Activated naive CD4-positive, alpha-beta T cell treated with anti-CD3 and anti-CD28 coated beads, Interleukin-2, amount 10 ng/mL, durations not matched to agents 7 days and 5 days (primary cell): Measurements from ENCODE around the gene ZFC3H1.

ENCODE experiments used
- CTCF ChIA-PET: fragments of 350-600 bp; sonication (Branson Sonifier 250); formaldehyde crosslinking; loops from one replicate; lab custom pipeline; 2021; ENCODE audit warnings: antibody characterized with exemption; lab: Charles Lee
- DNase-seq: peaks from one replicate; pipeline ENCODE4 v3.0.0-alpha.2; 2020
- H3K27ac Mint-ChIP-seq: one replicate; pipeline ENCODE4 v1.8.0; 2021; ENCODE audit warnings: mild to moderate bottlenecking, moderate library complexity, mixed read lengths
- H3K27me3 Mint-ChIP-seq: one replicate; pipeline ENCODE4 v1.8.0; 2021; ENCODE audit warnings: mild to moderate bottlenecking, mixed read lengths
- H3K36me3 Mint-ChIP-seq: one replicate; pipeline ENCODE4 v1.8.0; 2021; ENCODE audit warnings: mixed read lengths
- H3K4me1 Mint-ChIP-seq: one replicate; pipeline ENCODE4 v1.8.0; 2021; ENCODE audit warnings: mixed read lengths
- H3K4me3 Mint-ChIP-seq: one replicate; pipeline ENCODE4 v1.8.0; 2021; ENCODE audit warnings: mild to moderate bottlenecking, moderate library complexity, mixed read lengths
- H3K9me3 Mint-ChIP-seq: one replicate; pipeline ENCODE4 v1.8.0; 2021; ENCODE audit warnings: mixed read lengths

ZFC3H1 gene

DNA sequence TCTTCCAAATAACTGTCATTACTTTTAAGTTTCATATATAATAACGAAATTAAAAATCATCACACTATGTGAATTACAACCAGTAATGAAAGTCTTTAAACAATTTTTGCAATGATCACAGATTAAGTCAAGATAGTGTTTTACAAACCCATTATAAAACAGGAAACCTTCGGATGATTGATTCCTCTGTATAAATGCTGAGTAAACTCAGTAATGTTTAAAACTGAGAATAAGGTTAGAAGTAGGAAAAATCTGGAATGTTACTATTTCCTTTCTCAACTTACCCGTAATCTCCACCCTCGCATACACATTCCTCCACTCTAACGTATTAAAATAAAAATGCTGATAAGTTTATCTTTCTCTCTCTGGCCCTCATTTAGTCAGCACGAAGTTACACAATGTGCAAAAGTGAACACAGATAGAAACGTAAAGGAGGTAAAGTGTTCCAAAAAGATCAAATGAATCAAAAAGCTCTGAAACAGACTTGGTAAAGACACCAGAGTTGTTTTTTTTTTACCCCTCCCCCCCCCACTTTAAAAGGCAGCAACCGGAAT lies 1.6 kb downstream of the ZFC3H1 start:
- peaks cover 56% of the 10 kb centered on the region for H3K4me1 Mint-ChIP-seq

DNA sequence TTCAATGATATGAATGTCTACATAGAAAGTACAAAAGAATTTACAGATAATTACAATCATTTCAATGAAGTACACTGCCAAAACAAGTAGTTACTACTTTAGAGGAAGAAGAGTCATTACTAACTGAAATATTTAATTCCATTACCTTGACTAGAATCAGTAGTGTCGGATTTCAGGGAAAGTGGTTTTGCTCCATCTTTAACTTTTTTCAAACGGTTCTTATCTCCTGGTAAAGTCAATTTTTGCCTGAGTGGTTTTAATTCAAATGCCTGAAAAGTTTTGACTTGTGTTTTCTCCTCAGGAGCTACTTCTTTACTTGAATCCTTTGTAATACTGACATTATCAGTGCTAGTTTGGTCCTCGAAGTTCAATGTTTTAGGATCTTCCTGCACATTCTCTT lies 6.9 kb downstream of the ZFC3H1 start:
- Mint-ChIP-seq H3K4me3 (no peak overlapping the region), H3K4me1 (peaks cover 50% of the 10 kb centered on the region), H3K27ac (no peak overlapping the region), H3K27me3 (no peaks in the 10 kb centered on the region), H3K9me3 (no peaks in the 10 kb centered on the region), H3K36me3 (peaks cover 28% of the 10 kb centered on the region)
- no peak for DNase-seq
- CTCF ChIA-PET = interaction anchor here (1.6 kb wide), 1 partner anchor 20 kb away, joined by 6 read pairs; no protein-coding TSS in a partner anchor

More for the DNA sequence above, 1.6 kb downstream of the ZFC3H1 start:
- Mint-ChIP-seq H3K27ac (peak overlapping the region; percentile 100), H3K9me3 (no peaks in the 10 kb centered on the region), H3K36me3 (peaks cover 50% of the 10 kb centered on the region), H3K27me3 (peaks cover 4% of the 10 kb centered on the region), H3K4me3 (peak overlapping the region; percentile 98)
- DNase-seq = no peak
- CTCF ChIA-PET = interaction anchor here (1.4 kb wide), 1 partner anchor 25 kb away, joined by 6 read pairs; no protein-coding TSS in a partner anchor

DNA sequence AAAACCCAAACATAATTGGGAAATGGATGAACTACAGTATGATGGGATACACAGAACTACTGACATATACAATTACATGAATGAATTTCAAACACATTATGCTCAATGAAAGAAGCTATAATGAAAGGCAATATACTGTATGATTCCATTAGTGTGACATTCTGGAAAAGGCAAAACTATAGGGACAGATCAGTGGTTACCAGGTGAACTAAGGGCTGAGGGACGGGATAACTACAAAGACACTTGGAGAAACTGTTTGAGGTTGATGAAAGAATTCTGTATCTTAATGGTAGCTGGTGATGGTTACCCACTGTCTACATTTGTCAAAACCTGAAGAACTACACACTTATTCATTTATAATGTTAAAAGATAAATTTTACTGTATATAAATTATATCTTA lies 7.7 kb downstream of the ZFC3H1 start:
- Mint-ChIP-seq H3K4me3 (peak overlapping the region; percentile 3), H3K4me1 (peaks cover 47% of the 10 kb centered on the region), H3K27me3 (no peaks in the 10 kb centered on the region), H3K36me3 (peaks cover 26% of the 10 kb centered on the region), H3K27ac (no peak overlapping the region), H3K9me3 (no peaks in the 10 kb centered on the region)
- CTCF ChIA-PET = interaction anchor here (1.6 kb wide), 1 partner anchor 19 kb away, joined by 6 read pairs; no protein-coding TSS in a partner anchor
- DNase-seq = no peak

DNA sequence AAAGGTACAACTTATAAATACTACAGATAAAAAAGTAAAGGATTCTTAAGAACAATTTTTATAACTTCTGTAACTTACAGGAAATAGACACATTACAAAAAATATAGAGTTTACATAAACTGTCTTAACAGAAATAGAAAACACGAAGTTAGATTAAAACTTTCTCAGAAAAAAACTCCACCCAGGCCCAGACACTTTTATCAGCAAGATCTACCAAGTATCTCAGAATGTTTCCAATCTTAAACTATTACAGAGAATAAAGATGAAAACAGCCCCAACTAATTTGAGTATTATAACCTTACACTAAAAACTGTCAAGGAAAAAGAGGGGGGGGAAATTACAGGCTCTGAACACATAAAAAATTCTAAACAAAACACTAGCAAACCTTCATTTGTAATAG lies 8.2 kb downstream of the ZFC3H1 start:
- H3K9me3 Mint-ChIP-seq = no peaks in the 10 kb centered on the region
- H3K36me3 Mint-ChIP-seq = peaks cover 26% of the 10 kb centered on the region
- H3K27me3 Mint-ChIP-seq = no peaks in the 10 kb centered on the region
- peaks cover 48% of the 10 kb centered on the region for H3K4me1 Mint-ChIP-seq
- DNase-seq = no peak
- CTCF ChIA-PET = no interaction called here
- H3K4me3 Mint-ChIP-seq = peak overlapping the region; percentile 3
- peak overlapping the region; percentile 34 for H3K27ac Mint-ChIP-seq

DNA sequence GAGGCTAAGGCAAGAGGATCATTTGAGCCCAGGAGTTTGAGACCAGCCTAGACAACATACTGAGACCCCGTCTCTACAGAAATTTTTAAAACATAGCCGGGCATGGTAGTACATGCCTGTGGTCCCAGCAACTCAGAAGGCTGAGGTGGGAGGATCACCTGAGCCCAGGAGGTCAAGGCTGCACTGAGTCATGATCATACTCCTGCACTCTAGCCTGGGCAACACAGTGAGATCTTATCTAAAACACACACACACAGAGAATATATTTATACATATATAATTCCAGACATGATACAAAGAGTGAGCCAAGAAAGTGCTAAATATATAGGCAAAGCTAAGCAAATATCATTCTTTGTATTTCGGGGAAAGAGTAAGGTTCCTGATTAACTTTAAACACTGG lies 9.4 kb downstream of the ZFC3H1 start:
- Mint-ChIP-seq H3K9me3 (no peaks in the 10 kb centered on the region), H3K27ac (no peak overlapping the region), H3K4me3 (no peak overlapping the region), H3K4me1 (peaks cover 37% of the 10 kb centered on the region), H3K36me3 (peaks cover 21% of the 10 kb centered on the region), H3K27me3 (no peaks in the 10 kb centered on the region)
- CTCF ChIA-PET = no interaction called here
- no peak for DNase-seq

DNA sequence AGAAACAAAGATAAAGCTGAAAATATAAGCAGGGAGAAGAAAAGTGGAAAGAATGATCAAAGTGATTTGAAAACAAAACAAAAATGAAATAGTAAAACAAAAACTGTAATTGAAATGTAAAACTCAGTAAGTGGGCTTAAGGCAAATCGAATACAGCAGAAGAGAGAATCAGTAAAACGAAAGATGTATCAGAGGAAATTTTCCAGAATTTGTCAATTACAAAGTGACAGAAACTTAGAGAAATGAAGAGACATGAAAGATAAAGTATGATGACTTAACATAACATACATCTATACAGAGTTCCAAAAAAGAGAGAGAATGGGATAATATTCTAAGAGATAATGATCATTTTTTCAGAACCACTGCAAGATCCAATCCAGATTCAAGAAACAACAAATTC lies 10.5 kb downstream of the ZFC3H1 start:
- H3K36me3 Mint-ChIP-seq = peaks cover 15% of the 10 kb centered on the region
- no peaks in the 10 kb centered on the region for H3K9me3 Mint-ChIP-seq
- no peak overlapping the region for H3K4me3 Mint-ChIP-seq
- CTCF ChIA-PET = no interaction called here
- no peaks in the 10 kb centered on the region for H3K27me3 Mint-ChIP-seq
- no peak overlapping the region for H3K27ac Mint-ChIP-seq
- peaks cover 32% of the 10 kb centered on the region for H3K4me1 Mint-ChIP-seq
- no peak for DNase-seq

DNA sequence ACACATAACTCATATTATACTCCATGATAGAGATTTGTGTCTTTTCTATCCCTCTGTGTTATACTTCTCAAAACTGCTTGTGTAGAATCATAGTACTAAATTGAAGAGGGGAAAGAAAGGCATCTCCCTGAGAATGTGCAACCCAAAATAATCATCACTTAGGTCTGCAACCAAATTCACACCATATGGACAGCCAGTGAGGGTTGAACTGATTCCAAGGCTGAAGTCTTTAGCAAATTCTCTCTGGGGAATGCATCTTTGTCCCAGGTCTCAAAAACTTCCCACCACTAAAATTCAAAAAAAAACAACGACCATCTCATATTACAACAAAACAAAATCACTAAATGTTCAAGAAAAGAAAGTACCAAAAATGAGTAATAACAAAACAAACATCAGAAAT lies 11.0 kb downstream of the ZFC3H1 start:
- no peaks in the 10 kb centered on the region for H3K9me3 Mint-ChIP-seq
- H3K27me3 Mint-ChIP-seq = no peaks in the 10 kb centered on the region
- H3K36me3 Mint-ChIP-seq = peaks cover 12% of the 10 kb centered on the region
- CTCF ChIA-PET = no interaction called here
- H3K4me3 Mint-ChIP-seq = no peak overlapping the region
- H3K27ac Mint-ChIP-seq = no peak overlapping the region
- H3K4me1 Mint-ChIP-seq = peaks cover 31% of the 10 kb centered on the region
- no peak for DNase-seq

DNA sequence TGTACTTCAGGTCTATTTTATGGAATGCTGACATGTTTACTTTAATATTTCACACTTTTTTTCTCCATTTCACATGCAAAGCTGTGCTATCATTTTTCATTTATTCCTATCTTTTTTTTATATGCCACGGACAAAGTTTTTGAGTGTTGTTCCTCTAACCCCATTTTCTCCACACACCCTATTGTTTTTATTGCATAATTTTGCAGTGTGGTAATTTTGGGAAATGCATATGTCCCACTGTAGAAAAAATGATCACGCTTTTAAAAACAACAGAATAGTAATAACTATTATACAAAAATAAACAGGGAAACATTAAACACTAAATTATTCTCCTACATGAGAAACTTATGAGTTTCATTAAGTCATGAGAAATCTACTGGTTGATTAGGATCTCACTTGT lies 14.2 kb downstream of the ZFC3H1 start:
- CTCF ChIA-PET = no interaction called here
- no peaks in the 10 kb centered on the region for H3K9me3 Mint-ChIP-seq

DNA sequence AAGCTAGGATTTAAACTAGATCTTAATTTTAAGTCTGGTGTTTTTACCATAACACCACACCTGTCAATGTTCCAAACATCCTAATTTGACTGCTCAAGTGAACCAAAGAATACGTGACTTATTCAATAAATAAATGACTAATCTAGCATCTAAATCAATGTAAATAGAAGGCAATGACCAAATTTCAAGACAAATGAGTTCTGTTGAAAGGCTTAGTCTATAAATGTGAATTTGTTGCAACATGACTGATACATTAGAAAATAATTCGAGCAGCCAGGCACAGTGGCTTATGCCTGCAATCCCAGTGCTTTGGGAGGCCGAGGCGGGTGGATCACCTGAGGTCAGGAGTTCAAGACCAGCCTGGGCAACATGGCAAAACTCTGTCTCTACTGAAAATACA lies 15.1 kb downstream of the ZFC3H1 start:
- Mint-ChIP-seq H3K4me3 (no peak overlapping the region), H3K27ac (no peak overlapping the region), H3K36me3 (peaks cover 28% of the 10 kb centered on the region), H3K27me3 (no peaks in the 10 kb centered on the region), H3K9me3 (no peaks in the 10 kb centered on the region), H3K4me1 (peaks cover 12% of the 10 kb centered on the region)
- CTCF ChIA-PET = interaction anchor here (1.1 kb wide), 1 partner anchor 12 kb away, joined by 5 read pairs; no protein-coding TSS in a partner anchor
- DNase-seq = no peak

More for the DNA sequence above, 14.2 kb downstream of the ZFC3H1 start:
- H3K4me1 Mint-ChIP-seq = peaks cover 12% of the 10 kb centered on the region
- peaks cover 22% of the 10 kb centered on the region for H3K36me3 Mint-ChIP-seq
- no peak overlapping the region for H3K4me3 Mint-ChIP-seq
- H3K27me3 Mint-ChIP-seq = no peaks in the 10 kb centered on the region
- no peak overlapping the region for H3K27ac Mint-ChIP-seq
- no peak for DNase-seq

DNA sequence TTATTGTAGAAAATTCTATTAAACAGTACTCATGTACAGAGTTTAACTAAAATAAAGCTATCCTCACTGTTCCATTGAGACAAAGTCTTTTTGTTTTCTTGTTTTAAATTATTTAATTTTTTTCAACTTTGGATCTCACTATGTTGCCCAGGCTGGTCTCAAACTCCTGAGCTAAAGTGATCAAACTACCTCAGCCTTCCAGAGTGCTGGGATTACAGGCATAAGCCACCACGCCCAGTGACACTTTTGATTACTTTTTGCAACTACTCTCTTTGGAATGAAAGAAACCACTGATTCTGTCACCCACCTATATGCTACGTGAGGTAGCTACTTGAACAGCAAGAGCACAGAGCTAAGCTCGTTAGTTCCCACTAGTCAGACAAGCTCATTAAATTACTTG lies 17.1 kb downstream of the ZFC3H1 start:
- H3K36me3 Mint-ChIP-seq = peaks cover 43% of the 10 kb centered on the region

DNA sequence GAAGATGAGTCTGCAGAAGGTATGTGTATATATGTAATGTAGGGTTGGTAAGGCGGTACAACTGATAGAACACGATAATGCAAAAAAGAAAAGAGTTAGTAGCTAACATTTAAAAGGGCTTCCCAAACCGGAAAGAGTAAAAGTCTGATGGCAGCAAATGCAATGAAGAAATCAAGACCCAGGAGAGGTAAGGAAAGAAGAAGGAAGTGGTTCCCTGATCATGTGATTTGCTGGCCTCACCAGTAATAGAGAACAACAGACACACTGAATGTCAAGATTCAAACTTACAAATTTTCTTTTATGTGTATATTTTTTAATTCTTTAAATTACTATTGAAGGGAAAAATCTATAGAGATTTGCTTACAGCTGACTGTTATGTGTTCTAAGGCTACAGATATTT lies 18.4 kb downstream of the ZFC3H1 start:
- Mint-ChIP-seq H3K4me1 (peaks cover 12% of the 10 kb centered on the region), H3K27me3 (no peaks in the 10 kb centered on the region), H3K27ac (no peak overlapping the region), H3K9me3 (no peaks in the 10 kb centered on the region), H3K4me3 (no peak overlapping the region), H3K36me3 (peaks cover 48% of the 10 kb centered on the region)
- CTCF ChIA-PET = interaction anchor here (0.6 to 2.2 kb wide), 3 partner anchors 8 to 912 kb away, joined by 3 to 8 read pairs (median 3); no protein-coding TSS in a partner anchor
- no peak for DNase-seq

More for the DNA sequence above, 17.1 kb downstream of the ZFC3H1 start:
- Mint-ChIP-seq H3K27ac (peak overlapping the region; percentile 34), H3K4me1 (peaks cover 15% of the 10 kb centered on the region), H3K9me3 (no peaks in the 10 kb centered on the region), H3K27me3 (no peaks in the 10 kb centered on the region), H3K4me3 (no peak overlapping the region)
- DNase-seq = no peak
- CTCF ChIA-PET = interaction anchor here (0.6 to 2.2 kb wide), 2 partner anchors 8 to 10 kb away, joined by 3 to 8 read pairs; no protein-coding TSS in a partner anchor

DNA sequence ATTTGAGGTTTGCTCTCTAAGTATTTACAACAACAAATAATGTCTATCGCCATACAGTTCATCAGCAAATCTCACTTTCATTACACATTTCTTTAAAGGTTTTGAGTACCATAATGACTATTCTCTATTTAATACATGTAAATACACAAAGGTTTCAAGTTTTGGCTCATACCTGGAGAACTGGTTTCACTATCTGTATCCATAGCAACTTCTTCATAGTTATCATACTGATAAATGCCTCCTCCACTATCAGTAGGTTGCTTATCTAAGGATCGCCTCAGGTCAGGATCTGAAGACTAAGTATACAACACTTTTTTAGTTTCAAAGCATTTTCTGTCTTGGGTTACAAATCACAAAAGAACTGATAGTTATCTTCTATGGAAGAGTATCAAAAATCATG lies 21.4 kb downstream of the ZFC3H1 start:
- DNase-seq = no peak
- Mint-ChIP-seq H3K36me3 (peaks cover 58% of the 10 kb centered on the region), H3K4me1 (peaks cover 10% of the 10 kb centered on the region), H3K27me3 (no peaks in the 10 kb centered on the region), H3K9me3 (no peaks in the 10 kb centered on the region), H3K4me3 (no peak overlapping the region), H3K27ac (no peak overlapping the region)
- CTCF ChIA-PET = no interaction called here

DNA sequence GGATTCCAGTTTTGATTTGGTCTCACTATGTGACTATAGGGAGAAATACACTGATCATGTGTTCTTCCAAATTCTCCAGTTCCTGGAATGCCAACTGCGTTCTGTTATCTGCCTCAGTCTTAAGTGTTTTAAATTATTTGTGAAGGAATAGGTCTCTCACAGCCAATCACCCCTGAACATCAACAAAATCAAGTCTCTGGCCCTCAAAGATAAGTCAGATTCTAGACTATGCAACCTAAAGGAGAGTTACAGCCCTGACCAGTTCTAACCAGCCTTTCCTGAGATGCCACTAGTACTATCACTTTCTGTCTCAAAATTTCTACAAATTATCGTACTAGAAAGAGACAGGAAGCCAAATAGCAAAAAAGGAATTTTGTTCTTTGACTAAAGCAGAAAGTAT lies 22.3 kb downstream of the ZFC3H1 start:
- Mint-ChIP-seq H3K27ac (peak overlapping the region; percentile 1), H3K9me3 (no peaks in the 10 kb centered on the region), H3K27me3 (no peaks in the 10 kb centered on the region), H3K4me1 (peaks cover 15% of the 10 kb centered on the region), H3K4me3 (no peak overlapping the region), H3K36me3 (peaks cover 54% of the 10 kb centered on the region)
- DNase-seq = no peak
- CTCF ChIA-PET = no interaction called here

DNA sequence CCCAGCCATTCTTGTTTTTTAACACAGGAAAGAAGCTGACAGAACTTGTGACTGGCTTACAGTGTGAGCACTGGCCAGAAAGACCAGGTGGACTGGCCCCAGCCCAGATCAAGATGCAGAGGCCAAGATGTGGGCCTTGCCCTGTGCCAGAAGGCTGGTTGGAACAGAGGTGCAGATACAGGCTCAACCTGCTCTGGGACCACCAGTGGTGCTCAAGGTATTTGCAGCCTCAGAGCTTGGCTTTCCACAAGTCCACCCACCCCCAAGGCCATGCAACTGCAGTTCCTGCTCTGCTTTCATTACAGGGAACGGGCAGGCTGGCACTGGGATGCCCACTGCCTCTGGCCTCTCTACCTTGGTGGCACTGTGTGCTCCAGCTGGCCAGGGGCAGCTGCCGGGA lies 23.3 kb downstream of the ZFC3H1 start:
- DNase-seq = no peak
- CTCF ChIA-PET = interaction anchor here (1.1 kb wide), 1 partner anchor 107 kb away, joined by 4 read pairs; no protein-coding TSS in a partner anchor
- peaks cover 55% of the 10 kb centered on the region for H3K36me3 Mint-ChIP-seq
- no peak overlapping the region for H3K27ac Mint-ChIP-seq
- peaks cover 13% of the 10 kb centered on the region for H3K4me1 Mint-ChIP-seq
- no peak overlapping the region for H3K4me3 Mint-ChIP-seq
- H3K27me3 Mint-ChIP-seq = no peaks in the 10 kb centered on the region
- H3K9me3 Mint-ChIP-seq = no peaks in the 10 kb centered on the region

DNA sequence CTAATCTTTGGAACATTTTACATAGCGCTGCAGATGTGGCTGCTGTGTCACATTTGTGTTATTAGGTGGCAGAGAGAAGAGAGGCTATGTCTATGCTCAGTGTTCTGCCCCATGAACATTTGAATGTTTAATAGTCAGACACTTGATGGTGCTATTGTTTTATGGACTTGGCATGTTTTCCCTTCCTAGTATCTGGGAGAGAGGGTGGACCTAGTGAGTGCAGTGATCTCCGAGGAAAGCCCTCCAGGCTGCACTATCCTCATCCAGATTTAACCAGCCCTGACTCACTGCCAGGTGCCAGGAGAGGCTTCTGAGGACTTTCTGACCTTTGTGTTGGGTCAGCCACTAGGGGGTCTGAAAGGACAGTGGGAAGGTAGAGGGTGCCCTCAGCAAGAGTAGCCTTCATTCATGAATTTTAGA lies 24.3 kb downstream of the ZFC3H1 start:
- peaks cover 58% of the 10 kb centered on the region for H3K36me3 Mint-ChIP-seq
- no peak for DNase-seq
- CTCF ChIA-PET = interaction anchor here (1.1 kb wide), 1 partner anchor 108 kb away, joined by 4 read pairs; no protein-coding TSS in a partner anchor
- no peak overlapping the region for H3K4me3 Mint-ChIP-seq
- no peaks in the 10 kb centered on the region for H3K27me3 Mint-ChIP-seq
- H3K27ac Mint-ChIP-seq = no peak overlapping the region
- no peaks in the 10 kb centered on the region for H3K9me3 Mint-ChIP-seq
- peaks cover 10% of the 10 kb centered on the region for H3K4me1 Mint-ChIP-seq
